Left cardiac atrium (tissue), 4 donors: Measurements from ENCODE around the gene AKR1B1. TPM values are rescaled to one million over a fixed set of nuclear protein-coding genes. Genes with fewer than 3 reads are reported as not detected.

Experiments used
- ATAC-seq, 2 donors: fragments of 200-7000 bp; cut with Tn5 transposase; one replicate each; pipeline ENCODE4 v1.9.1; 2020; ENCODE audit warnings: mild to moderate bottlenecking in 2 of 2, moderate library complexity in 2 of 2
- DNase-seq: peaks from one replicate; pipeline ENCODE4 v3.0.0-alpha.2; 2020
- intact Hi-C, 2 donors: fragments of 100-400 bp; cut with DNase I; formaldehyde crosslinking; loops; one replicate each; pipeline versions ENCODE4 v1.14.1 to v1.15.1; 2022 to 2023
- total RNA-seq, 2 donors: library from RNA; stranded (reverse); fragmentation: NEBNext Ultra II Directional; extraction: Animal tissue kit (Norgen Biotek cat#: 25700); gene quantifications; one replicate each; pipeline ENCODE4 v1.2.1, GENCODE V29; 2021
- donor health status: DM: no; HTN: yes; CAD: no.
- donor health status: DM: no; HTN: yes; CAD: no; lungs with severe emphysema.
- donor health status: DM: yes; HTN: yes; CAD: no.
- donor health status: Dilated cardiomyopathy.

AKR1B1 gene
- total RNA-seq, 2 donors from 2014 or later = 294 to 391 TPM

DNA sequence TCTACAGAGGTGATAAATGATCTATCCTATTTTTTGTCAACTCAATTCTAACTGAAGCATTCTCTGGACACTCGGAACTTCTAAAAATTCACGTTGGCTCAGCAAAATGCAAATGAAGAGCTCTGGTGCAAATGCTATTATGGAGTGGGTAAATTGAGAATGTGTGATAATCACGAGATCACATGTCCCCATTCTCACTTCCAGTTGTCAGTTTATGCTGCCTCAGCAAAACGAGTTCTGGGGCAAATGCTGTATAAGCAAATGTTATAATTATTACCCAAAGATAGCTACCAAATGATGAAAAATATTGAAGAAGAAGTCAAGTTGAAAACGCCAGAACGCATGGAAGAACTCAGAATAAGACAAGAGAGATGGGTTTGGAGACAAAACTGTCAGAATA, 29.4 kb downstream of the AKR1B1 start:
- ATAC-seq (no peak), DNase-seq (no peak)
- intact Hi-C loops = no loop called here

- no peak for DNase-seq
- ATAC-seq = no peak
- intact Hi-C loops = no loop called here
These were observed 30.0 kb downstream of the AKR1B1 start for GRCh38 chr7:134428942-134429341.

DNA sequence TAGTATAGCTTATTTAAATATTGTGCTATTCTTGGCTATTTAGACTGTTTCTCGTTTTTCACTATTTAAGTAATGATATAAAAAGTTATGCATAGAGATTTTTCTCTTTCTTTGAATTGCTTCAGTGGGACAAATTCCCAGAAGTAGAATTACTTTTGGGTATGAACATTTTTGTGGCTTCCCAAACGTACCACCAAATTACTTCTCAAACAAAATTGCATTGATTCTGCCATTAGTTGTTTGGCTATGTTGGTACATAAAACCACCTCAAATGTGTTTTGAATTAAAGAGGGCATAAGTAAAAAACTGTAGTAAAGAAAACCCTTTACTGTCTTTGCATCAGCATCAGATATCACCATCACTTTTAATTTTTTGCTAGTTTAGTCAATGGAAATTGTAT, 31.0 kb downstream of the AKR1B1 start:
- intact Hi-C loops = no loop called here
- no peak for DNase-seq

GRCh38 chr7:134425777-134426176, 33.1 kb downstream of the AKR1B1 start:
- intact Hi-C loops = no loop called here
- DNase-seq (no peak), ATAC-seq (no peak)

More for the DNA sequence above, 31.0 kb downstream of the AKR1B1 start:
- no peak for ATAC-seq

DNA sequence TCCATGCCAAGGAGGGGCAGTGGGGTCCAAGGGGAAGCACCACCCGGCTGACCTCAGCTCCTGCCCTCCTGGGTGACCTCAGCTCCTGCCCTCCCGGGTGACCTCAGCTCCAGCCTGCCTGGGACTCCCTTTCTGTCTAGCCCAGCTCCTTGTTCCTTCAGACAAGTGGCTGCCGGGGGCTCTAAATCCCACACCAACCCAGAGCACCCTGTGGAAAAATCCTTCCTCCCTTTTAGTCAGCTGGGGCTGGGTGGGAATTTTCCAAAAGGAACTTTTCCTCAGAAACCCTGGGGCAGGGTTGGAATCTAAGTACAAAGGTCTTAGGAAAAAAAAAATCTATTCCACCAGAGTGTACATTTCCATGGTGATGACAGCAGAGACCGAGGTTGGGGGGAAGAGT, 36.3 kb downstream of the AKR1B1 start:
- ATAC-seq (peak; percentile 21 to 24), DNase-seq (no peak)
- intact Hi-C loops = no loop called here

GRCh38 chr7:134422008-134422407, 36.9 kb downstream of the AKR1B1 start:
- DNase-seq = no peak
- intact Hi-C loops = no loop called here

GRCh38 chr7:134420424-134421125, 38.3 kb downstream of the AKR1B1 start:
- intact Hi-C loops = no loop called here
- ATAC-seq (peak; percentile 66 to 78), DNase-seq (no peak)

More at GRCh38 chr7:134422008-134422407, 36.9 kb downstream of the AKR1B1 start:
- ATAC-seq = no peak

DNA sequence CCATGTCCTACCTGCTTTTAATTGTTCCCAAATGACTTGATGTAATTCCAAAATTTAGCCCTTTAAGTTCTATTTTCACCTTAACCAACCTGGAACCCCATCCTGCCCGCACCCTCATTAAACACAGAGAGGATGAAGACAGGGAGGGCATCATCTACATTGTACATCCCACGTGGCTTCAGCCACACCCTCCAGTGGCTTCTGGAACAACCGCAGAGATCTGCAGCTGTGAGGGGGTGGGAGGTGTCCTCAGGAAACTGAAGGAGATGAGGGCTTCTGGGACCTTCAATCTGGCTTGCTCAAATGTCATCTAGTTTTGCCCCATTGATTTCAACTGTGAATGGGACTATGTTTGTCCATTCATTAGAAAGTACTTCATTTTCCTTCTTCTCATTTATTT, 39.0 kb downstream of the AKR1B1 start:
- DNase-seq (no peak), ATAC-seq (no peak)
- intact Hi-C loops = no loop called here

GRCh38 chr7:134419085-134419484, 39.8 kb downstream of the AKR1B1 start:
- DNase-seq (no peak), ATAC-seq (no peak)
- intact Hi-C loops = no loop called here

- ATAC-seq = no peak
- intact Hi-C loops = no loop called here
These were observed 43.2 kb downstream of the AKR1B1 start for GRCh38 chr7:134415700-134416099.

DNA sequence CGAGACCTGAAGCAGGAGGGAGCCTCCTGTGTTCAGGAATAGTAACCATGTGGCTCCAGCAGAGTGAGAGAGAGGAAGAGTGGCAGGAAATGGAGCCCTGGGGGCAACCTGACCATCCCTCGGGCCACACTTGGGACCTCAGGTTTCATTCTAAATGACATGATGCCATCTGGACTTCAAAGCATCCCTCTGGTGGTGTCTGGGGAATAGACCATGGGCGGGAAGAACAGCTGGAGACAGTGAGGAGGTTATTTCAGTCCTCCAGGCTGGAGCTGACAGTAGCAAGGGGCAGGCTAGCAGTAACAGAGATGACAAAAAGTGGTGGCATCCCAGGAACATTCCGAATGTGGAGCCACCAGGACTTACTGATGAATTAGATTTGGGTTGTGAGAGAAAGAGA, 44.8 kb downstream of the AKR1B1 start:
- no peak for ATAC-seq
- DNase-seq = no peak
- intact Hi-C loops = no loop called here

More at GRCh38 chr7:134415700-134416099, 43.2 kb downstream of the AKR1B1 start:
- DNase-seq = no peak

DNA sequence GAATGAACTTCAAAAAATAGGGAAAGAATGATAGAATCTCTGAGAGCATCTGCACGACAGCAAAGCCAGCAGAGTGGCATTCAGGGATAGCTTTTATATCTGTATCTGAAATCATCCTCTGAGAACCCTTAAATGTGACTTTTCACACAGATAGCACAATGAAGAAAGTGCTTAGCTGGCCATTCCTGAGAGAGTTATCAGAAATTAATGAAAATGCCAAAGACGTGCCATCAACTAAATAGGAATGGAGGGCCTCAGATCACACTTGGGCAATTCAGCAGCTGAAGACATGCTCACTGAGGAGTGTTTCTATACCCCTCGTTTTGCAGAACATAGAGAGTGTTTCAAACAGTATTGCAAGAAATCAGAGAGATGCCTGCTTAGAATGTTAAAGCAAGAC, 51.6 kb downstream of the AKR1B1 start:
- intact Hi-C loops = no loop called here

DNA sequence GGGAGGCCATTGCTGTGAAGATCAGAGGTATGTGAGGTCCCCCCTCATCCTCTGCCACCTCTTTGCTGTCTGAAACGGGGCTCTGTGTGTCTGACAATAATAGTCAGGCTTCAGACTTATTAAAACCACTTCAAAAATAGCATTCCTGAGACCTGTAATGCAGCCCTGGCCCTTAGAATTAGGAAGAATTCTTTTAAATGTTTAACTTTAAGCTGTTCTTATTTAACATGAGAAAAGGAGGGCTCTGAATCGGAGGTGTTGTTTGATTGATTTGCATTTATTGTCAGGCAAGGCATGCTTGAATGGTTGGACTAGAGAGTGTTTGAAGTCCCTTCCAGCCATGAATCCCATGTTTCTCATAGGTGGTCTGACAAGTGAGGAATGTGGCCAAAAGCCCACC, 52.5 kb downstream of the AKR1B1 start:
- intact Hi-C loops = no loop called here
- DNase-seq = no peak
- ATAC-seq = no peak

More for the DNA sequence above, 51.6 kb downstream of the AKR1B1 start:
- ATAC-seq (no peak), DNase-seq (no peak)

GRCh38 chr7:134405299-134405698, 53.6 kb downstream of the AKR1B1 start:
- intact Hi-C loops = no loop called here
- ATAC-seq = no peak
- no peak for DNase-seq

GRCh38 chr7:134403062-134403461, 55.8 kb downstream of the AKR1B1 start:
- intact Hi-C loops = no loop called here
- DNase-seq (no peak), ATAC-seq (no peak)

GRCh38 chr7:134400859-134401258, 58.0 kb downstream of the AKR1B1 start:
- intact Hi-C loops = no loop called here
- no peak for ATAC-seq
- DNase-seq = no peak

DNA sequence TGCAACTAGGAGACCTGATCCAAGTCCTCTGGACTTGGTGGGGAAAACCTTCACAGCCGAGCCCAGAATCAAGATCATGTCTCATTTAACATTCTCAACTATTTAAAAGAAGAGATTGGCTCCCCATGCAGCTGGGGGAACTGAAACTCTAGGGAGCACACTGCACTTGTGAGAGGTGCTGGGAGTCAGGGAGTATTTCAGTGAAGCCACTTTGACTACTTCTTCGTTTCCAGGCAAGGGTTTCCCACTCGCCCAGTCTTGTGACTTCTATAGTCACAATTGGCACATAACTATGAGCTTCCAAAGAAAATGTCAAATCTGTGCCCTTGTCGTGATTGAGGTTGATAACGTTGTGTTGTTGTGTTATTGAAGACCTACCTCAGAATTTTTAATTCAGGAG, 62.9 kb downstream of the AKR1B1 start:
- no peak for DNase-seq
- intact Hi-C loops = no loop called here
- ATAC-seq = no peak

DNA sequence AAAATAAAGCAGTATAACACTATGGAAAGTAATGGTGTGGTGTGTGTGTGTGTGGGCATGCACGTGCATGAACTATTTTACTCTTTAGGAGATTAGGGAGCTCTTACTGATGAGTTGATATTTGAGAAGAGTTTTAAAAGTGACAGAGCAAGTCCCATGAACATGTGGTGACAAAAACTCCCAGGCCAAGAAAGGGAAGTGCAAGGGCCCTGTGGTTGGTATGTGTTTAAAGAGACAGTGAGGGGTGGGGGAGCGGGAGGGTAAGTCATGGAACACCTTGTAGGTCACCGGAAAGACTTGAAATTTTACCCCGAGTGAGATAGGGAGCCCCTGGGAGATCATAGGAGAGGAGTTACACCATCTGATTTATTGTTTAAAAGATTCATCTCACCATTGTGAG, 63.3 kb downstream of the AKR1B1 start:
- DNase-seq = no peak
- no peak for ATAC-seq
- intact Hi-C loops = no loop called here

DNA sequence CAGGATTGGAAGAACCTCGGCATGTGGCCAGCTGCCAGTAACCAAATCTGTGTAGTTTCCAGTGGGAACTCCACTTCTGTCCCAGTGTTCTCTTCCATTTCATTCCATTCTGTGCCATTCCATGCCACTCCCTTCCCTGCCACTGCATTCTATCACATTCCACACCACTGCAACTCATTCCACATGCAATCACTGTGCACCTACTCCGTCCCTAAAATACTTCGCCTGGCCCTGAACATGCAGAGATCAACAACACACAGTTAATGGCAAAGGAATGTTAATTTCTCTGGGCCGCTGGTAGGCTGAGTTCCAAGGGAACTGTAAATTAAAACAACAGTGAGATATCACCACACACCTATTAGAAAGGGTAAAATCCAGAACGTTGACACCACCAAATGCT, 64.8 kb downstream of the AKR1B1 start:
- ATAC-seq (no peak), DNase-seq (no peak)
- intact Hi-C loops = no loop called here
